GM18526 (cell line): ENCODE results near the gene TNFRSF25.

Experiments
- POLR2A ChIP-seq: IDR thresholded peaks from 3 replicates; pipeline ENCODE4 v1.6.1; 2011; ENCODE audit not compliant: insufficient read length; ENCODE audit errors: extremely low read depth

Gene TNFRSF25

GRCh38 chr1:6461051-6461530 is 4.9 kb downstream of the TNFRSF25 start:
- TF ChIP-seq POLR2A: no peak

- TF ChIP-seq POLR2A: no peak
These were observed 5.5 kb downstream of the TNFRSF25 start for GRCh38 chr1:6460301-6461050.

- no peak for TF ChIP-seq POLR2A
These were observed 6.1 kb downstream of the TNFRSF25 start for GRCh38 chr1:6459850-6460265.

- no peak for TF ChIP-seq POLR2A
These were observed 9.0 kb downstream of the TNFRSF25 start for GRCh38 chr1:6456800-6457466.

- TF ChIP-seq POLR2A: no peak
These were observed 10.9 kb downstream of the TNFRSF25 start for GRCh38 chr1:6454856-6455751.

- no peak for TF ChIP-seq POLR2A
These were observed 15.0 kb downstream of the TNFRSF25 start for GRCh38 chr1:6450943-6451373.

- TF ChIP-seq POLR2A: no peak
These were observed 15.9 kb downstream of the TNFRSF25 start for GRCh38 chr1:6450005-6450450.

- no peak for TF ChIP-seq POLR2A
These were observed 17.0 kb downstream of the TNFRSF25 start for GRCh38 chr1:6448749-6449631.

- no peak for TF ChIP-seq POLR2A
These were observed 17.9 kb downstream of the TNFRSF25 start for GRCh38 chr1:6447818-6448748.

- TF ChIP-seq POLR2A: no peak
These were observed 18.8 kb downstream of the TNFRSF25 start for GRCh38 chr1:6447016-6447817.

- no peak for TF ChIP-seq POLR2A
These were observed 19.3 kb downstream of the TNFRSF25 start for GRCh38 chr1:6446665-6447015.

- no peak for TF ChIP-seq POLR2A
These were observed 20.8 kb downstream of the TNFRSF25 start for GRCh38 chr1:6445062-6445763.
